Central memory CD8-positive, alpha-beta T cell (primary cell): ENCODE results near the gene SLC7A8.

Experiments used
- ATAC-seq: fragments of 150-1000 bp; cut with Tn5 transposase; replicated peaks from 2 replicates; pipeline ENCODE4 v1.10.0; 2022; ENCODE audit warnings: mild to moderate bottlenecking, moderate FRiP score, moderate number of reproducible peaks; ENCODE audit not compliant: poor library complexity, severe bottlenecking; ENCODE audit errors: extremely low read depth
- DNase-seq, 2 donors: peaks; one replicate each; pipeline ENCODE4 v3.0.0; 2021; ENCODE audit warnings: low spot score in 2 of 2
- H3K27ac Mint-ChIP-seq: one replicate; pipeline ENCODE4 v1.8.0; 2022; ENCODE audit warnings: low read depth, mild to moderate bottlenecking, moderate library complexity, mixed read lengths
- H3K27me3 Mint-ChIP-seq: one replicate; pipeline ENCODE4 v1.8.0; 2022; ENCODE audit warnings: mixed read lengths
- H3K36me3 Mint-ChIP-seq: one replicate; pipeline ENCODE4 v1.8.0; 2022; ENCODE audit warnings: mild to moderate bottlenecking, moderate library complexity, mixed read lengths; ENCODE audit not compliant: insufficient read depth
- H3K4me1 Mint-ChIP-seq: one replicate; pipeline ENCODE4 v1.8.0; 2022; ENCODE audit warnings: mixed read lengths
- H3K4me3 Mint-ChIP-seq: one replicate; pipeline ENCODE4 v1.8.0; 2022; ENCODE audit warnings: mild to moderate bottlenecking, moderate library complexity, mixed read lengths
- H3K9me3 Mint-ChIP-seq: one replicate; pipeline ENCODE4 v1.8.0; 2022; ENCODE audit warnings: mixed read lengths

SLC7A8 gene

GRCh38 chr14:23085458-23085857 lies 98.0 kb downstream of the SLC7A8 start:
- H3K4me3 Mint-ChIP-seq, result no peak overlapping the region
- no peak for DNase-seq
- H3K27me3 Mint-ChIP-seq, result no peaks in the 10 kb centered on the region
- ATAC-seq, result no peak
- peaks cover 91% of the 10 kb centered on the region for H3K36me3 Mint-ChIP-seq
- peak overlapping the region; percentile 67 for H3K27ac Mint-ChIP-seq
- peaks cover 27% of the 10 kb centered on the region for H3K4me1 Mint-ChIP-seq
- H3K9me3 Mint-ChIP-seq, result no peaks in the 10 kb centered on the region

GRCh38 chr14:23080474-23080873 lies 103.0 kb downstream of the SLC7A8 start:
- H3K4me1 Mint-ChIP-seq, result peaks cover 5% of the 10 kb centered on the region
- H3K9me3 Mint-ChIP-seq, result no peaks in the 10 kb centered on the region
- DNase-seq (no peak), ATAC-seq (no peak)
- no peak overlapping the region for H3K27ac Mint-ChIP-seq
- peaks cover 90% of the 10 kb centered on the region for H3K36me3 Mint-ChIP-seq
- H3K4me3 Mint-ChIP-seq, result no peak overlapping the region
- H3K27me3 Mint-ChIP-seq, result no peaks in the 10 kb centered on the region

GRCh38 chr14:23079716-23080115 lies 103.7 kb downstream of the SLC7A8 start:
- no peaks in the 10 kb centered on the region for H3K9me3 Mint-ChIP-seq
- ATAC-seq (no peak), DNase-seq (no peak)
- H3K27ac Mint-ChIP-seq, result no peak overlapping the region
- peaks cover 4% of the 10 kb centered on the region for H3K4me1 Mint-ChIP-seq
- H3K36me3 Mint-ChIP-seq, result peaks cover 90% of the 10 kb centered on the region
- no peaks in the 10 kb centered on the region for H3K27me3 Mint-ChIP-seq
- H3K4me3 Mint-ChIP-seq, result no peak overlapping the region

GRCh38 chr14:23078692-23079116 lies 104.8 kb downstream of the SLC7A8 start:
- Mint-ChIP-seq H3K4me3 (no peak overlapping the region), H3K27me3 (no peaks in the 10 kb centered on the region), H3K9me3 (no peaks in the 10 kb centered on the region), H3K4me1 (peaks cover 4% of the 10 kb centered on the region), H3K36me3 (peaks cover 89% of the 10 kb centered on the region), H3K27ac (no peak overlapping the region)
- no peak for ATAC-seq
- DNase-seq, result no peak

DNA sequence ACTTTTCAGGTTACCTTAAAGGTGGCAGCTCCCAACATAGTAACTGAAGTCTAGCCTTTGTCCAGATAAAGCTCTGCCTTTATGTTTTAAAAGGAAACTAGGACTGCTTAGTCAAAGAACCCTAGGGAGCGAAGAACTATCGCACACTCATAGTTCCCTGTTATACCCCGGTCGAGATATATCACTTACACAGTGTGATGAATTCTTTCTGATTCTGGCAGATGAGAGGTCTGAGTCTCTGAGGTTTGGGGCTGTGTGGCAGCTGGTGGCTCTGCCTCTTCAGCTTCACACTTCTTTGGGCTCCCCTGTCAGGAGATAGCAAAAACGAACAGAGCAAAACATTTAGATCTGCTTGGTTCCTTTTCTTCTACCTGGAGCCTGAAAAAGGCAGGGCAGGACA lies 105.5 kb downstream of the SLC7A8 start:
- no peak for ATAC-seq
- Mint-ChIP-seq H3K4me3 (no peak overlapping the region), H3K9me3 (no peaks in the 10 kb centered on the region), H3K27ac (no peak overlapping the region), H3K36me3 (peaks cover 87% of the 10 kb centered on the region), H3K27me3 (no peaks in the 10 kb centered on the region), H3K4me1 (peaks cover 4% of the 10 kb centered on the region)
- no peak for DNase-seq

GRCh38 chr14:23076785-23077408 lies 106.6 kb downstream of the SLC7A8 start:
- Mint-ChIP-seq H3K36me3 (peaks cover 88% of the 10 kb centered on the region), H3K27ac (no peak overlapping the region)
- peak in 1 of 2 donors; percentile 14 for DNase-seq

More at GRCh38 chr14:23076785-23077408, 106.6 kb downstream of the SLC7A8 start:
- no peaks in the 10 kb centered on the region for H3K27me3 Mint-ChIP-seq
- no peak for ATAC-seq
- H3K9me3 Mint-ChIP-seq, result no peaks in the 10 kb centered on the region
- H3K4me3 Mint-ChIP-seq, result no peak overlapping the region
- H3K4me1 Mint-ChIP-seq, result peaks cover 8% of the 10 kb centered on the region
